Esophagus squamous epithelium (tissue), 5 donors: ENCODE measurements around the gene KLHL9. TPM values are rescaled to one million over a fixed set of nuclear protein-coding genes. Genes with fewer than 3 reads are reported as not detected.

Experiments used
- DNase-seq: peaks from one replicate; lab custom pipeline; 2025; lab: John Stamatoyannopoulos, UW
- H3K27ac ChIP-seq, 4 donors: fragments of 200-600 bp; sonication (generic); one replicate each; pipeline ENCODE4 v1.5.1; 2016 to 2019; ENCODE audit warnings: mild to moderate bottlenecking in 1 of 4
- H3K27me3 ChIP-seq, 4 donors: fragments of 200-600 bp; sonication (generic); 1 replicate in 3 of 4; 2 replicates in 1 of 4; pipeline versions ENCODE4 v1.5.1 to v1.6.0; 2017 to 2021; ENCODE audit warnings: antibody characterized with exemption in 1 of 4
- H3K36me3 ChIP-seq, 3 donors: fragments of 200-600 bp; sonication (generic); one replicate each; pipeline ENCODE4 v1.5.1; 2016 to 2019
- H3K4me1 ChIP-seq, 3 donors: fragments of 200-600 bp; sonication (generic); one replicate each; pipeline ENCODE4 v1.5.1; 2017 to 2019
- H3K4me3 ChIP-seq, 4 donors: fragments of 200-600 bp; sonication (generic); 1 replicate in 3 of 4; 2 replicates in 1 of 4; pipeline ENCODE4 v1.5.1; 2016 to 2019; ENCODE audit warnings: mild to moderate bottlenecking in 2 of 4, moderate library complexity in 1 of 4
- H3K9me3 ChIP-seq, 3 donors: fragments of 200-600 bp; sonication (generic); one replicate each; pipeline ENCODE4 v1.5.1; 2016 to 2019
- POLR2A ChIP-seq, 4 donors: fragments of 450-650 bp; IDR thresholded peaks; one replicate each; pipeline ENCODE4 v1.6.1; 2017; ENCODE audit warnings: antibody characterized with exemption in 4 of 4, mild to moderate bottlenecking in 4 of 4, moderate library complexity in 3 of 4
- WGBS, 2 donors: methylation state at CpG; one replicate each; pipeline ENCODE4 v1.1.5; 2018; 5-methylcytosine and 5-hydroxymethylcytosine counted together
- intact Hi-C: fragments of 100-400 bp; cut with DNase I; formaldehyde crosslinking; loops from one replicate; pipeline ENCODE4 v1.15.0; 2022
- total RNA-seq, 4 donors: library from RNA; depleted of rRNA; stranded (reverse); fragments of >200 nt; gene quantifications; one replicate each; pipeline ENCODE4 v1.1.0, GENCODE V29; 2016
- TF ChIP-seq, protein P1 (sequence below), 6 experiments: fragments of 450-650 bp in 4 of 6; fragments of 200-600 bp in 2 of 6; sonication (generic) in 2 of 6; IDR thresholded peaks; one replicate each; pipeline ENCODE4 v1.5.1; 2016 to 2019; ENCODE audit warnings: antibody characterized with exemption in 6 of 6, mild to moderate bottlenecking in 4 of 6, moderate library complexity in 4 of 6
- donor health status: DM: yes; HTN: yes; CAD: no.

KLHL9 gene
- total RNA-seq, 4 donors from 2014 or later: 6.6 to 21.2 (median 13.5) TPM

DNA sequence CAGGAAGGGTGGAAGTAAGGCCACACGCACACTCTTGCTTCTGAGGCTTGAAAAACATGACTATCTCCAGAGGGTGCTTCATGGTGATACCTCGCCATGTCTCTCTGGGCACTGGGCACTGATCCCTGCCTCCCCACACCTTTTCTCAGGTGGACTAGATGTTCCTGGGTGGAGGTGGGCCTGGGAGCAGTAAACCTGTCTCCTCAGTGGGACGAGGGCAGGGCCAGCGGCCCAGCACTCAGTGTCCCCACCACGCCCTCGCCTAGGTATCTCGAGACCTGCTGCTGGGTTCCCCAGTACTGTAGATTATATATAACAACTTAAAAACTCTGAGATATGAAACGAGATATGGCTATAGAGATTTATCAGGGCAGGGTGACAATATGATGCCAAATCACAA is 27.1 kb upstream of the KLHL9 start:
- H3K4me1 ChIP-seq: no peaks in the 10 kb centered on the region
- peaks cover 0 to 16% (median 0%) of the 10 kb centered on the region in 4 donors for H3K27me3 ChIP-seq
- intact Hi-C loops: no loop called here
- WGBS, 2 donors: 82 to 84% methylated on average over 8 of the region's 8 CpGs
- H3K36me3 ChIP-seq: no peaks in the 10 kb centered on the region
- H3K4me3 ChIP-seq: no peak overlapping the region
- TF ChIP-seq, protein P1, sequence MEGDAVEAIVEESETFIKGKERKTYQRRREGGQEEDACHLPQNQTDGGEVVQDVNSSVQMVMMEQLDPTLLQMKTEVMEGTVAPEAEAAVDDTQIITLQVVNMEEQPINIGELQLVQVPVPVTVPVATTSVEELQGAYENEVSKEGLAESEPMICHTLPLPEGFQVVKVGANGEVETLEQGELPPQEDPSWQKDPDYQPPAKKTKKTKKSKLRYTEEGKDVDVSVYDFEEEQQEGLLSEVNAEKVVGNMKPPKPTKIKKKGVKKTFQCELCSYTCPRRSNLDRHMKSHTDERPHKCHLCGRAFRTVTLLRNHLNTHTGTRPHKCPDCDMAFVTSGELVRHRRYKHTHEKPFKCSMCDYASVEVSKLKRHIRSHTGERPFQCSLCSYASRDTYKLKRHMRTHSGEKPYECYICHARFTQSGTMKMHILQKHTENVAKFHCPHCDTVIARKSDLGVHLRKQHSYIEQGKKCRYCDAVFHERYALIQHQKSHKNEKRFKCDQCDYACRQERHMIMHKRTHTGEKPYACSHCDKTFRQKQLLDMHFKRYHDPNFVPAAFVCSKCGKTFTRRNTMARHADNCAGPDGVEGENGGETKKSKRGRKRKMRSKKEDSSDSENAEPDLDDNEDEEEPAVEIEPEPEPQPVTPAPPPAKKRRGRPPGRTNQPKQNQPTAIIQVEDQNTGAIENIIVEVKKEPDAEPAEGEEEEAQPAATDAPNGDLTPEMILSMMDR (IDR thresholded peaks at IDR 0.05): no peak
- no peak for TF ChIP-seq POLR2A (IDR thresholded peaks at IDR 0.05)
- no peak overlapping the region for H3K27ac ChIP-seq
- no peaks in the 10 kb centered on the region for H3K9me3 ChIP-seq
- DNase-seq: no peak

DNA sequence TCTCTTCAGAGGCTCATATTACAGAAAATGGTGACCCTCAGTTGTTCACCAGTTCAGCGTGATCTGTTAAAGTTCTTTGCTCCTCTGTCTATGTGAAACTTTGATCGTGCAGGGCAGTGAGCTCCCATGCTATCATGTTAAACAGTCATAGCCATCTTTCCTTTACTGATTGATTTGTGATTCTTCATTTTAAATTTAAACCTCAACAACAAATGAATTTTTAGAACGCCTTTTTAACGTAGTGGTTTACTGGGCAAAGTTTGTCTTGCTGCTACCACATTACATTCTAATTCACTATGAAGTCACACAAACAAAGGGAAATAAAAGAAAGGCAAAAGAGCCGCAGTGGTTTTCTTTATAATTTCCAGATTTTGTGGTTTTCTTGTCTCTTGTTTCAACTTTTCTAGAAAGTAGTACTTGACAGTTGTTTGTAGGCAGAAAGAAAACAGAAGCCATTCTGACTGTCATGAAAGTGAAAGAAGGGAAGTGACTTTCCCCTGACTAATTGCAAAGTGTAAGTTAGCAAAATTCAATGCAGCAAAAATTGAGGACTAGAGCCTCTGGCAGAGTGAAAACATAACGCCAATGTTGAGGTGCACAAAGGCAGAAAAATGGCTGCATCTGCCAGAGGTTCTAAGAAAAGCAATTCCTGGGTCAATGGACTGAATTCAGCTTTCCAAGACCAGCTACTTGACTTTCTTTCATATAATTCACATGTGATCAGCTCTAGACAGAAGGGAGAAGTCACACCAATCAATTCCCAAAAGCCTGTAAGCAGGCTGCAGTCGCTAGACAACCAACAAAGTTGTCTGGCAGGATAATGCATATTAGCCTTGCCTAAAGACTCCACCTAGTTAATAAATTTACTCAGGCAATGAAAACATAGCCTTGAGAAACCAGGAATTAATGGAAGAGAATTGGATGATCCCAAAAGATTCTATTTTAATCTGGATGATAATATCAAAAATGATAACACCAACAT is 22.6 kb upstream of the KLHL9 start:
- no peak for TF ChIP-seq POLR2A (IDR thresholded peaks at IDR 0.05)
- TF ChIP-seq, protein P1 (IDR thresholded peaks at IDR 0.05): no peak
- peaks cover 0 to 5% (median 0%) of the 10 kb centered on the region in 4 donors for H3K27me3 ChIP-seq

DNA sequence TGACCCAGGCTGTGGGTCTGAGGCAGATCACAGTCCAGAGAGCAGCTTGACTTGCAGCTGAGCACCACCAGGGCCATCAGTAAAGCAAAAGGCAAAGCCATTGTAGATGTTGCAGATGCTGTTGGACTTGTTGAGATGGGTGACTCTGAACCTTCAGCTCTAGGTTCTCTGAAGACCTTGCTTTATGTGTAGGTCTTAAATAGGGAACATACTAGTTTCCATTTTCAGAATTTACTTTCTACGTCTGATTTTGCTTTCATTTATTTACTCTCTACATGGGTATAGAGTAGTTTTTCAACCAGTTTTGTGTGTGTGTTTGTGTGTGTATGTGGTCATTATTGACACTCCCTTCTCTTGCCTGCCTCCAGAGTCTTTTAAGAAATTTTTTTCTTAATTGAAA is 15.6 kb upstream of the KLHL9 start, which contains the start of gene IFNA6:
Gene IFNA6 (minus strand): TSS at position 101 of the 400 bp plus-strand sequence. CDS start 0 bp downstream, at position 101.
- Histone ChIP-seq H3K9me3 (peaks cover 0 to under 1% (median 0%) of the 10 kb centered on the region in 3 donors), H3K36me3 (no peaks in the 10 kb centered on the region), H3K27ac (no peak within 1 kb of the TSS), H3K4me3 (no peak within 1 kb of the TSS), H3K27me3 (peaks cover 0 to 18% (median 0%) of the 10 kb centered on the region in 4 donors), H3K4me1 (no peaks in the 10 kb centered on the region)
- TF ChIP-seq POLR2A (IDR thresholded peaks at IDR 0.05): no peak
- TF ChIP-seq, protein P1 (IDR thresholded peaks at IDR 0.05): no peak
- WGBS, 2 donors: 70 to 75% methylated on average over 1 of the region's 1 CpG
- intact Hi-C loops: no loop called here
- DNase-seq: no peak

More for the DNA sequence above, 22.6 kb upstream of the KLHL9 start:
- WGBS, 2 donors: 56 to 59% methylated on average over 7 of the region's 7 CpGs
- Histone ChIP-seq H3K9me3 (no peaks in the 10 kb centered on the region), H3K4me3 (no peak overlapping the region), H3K36me3 (no peaks in the 10 kb centered on the region), H3K4me1 (no peaks in the 10 kb centered on the region), H3K27ac (no peak overlapping the region)
- intact Hi-C loops: no loop called here
- no peak for DNase-seq

DNA sequence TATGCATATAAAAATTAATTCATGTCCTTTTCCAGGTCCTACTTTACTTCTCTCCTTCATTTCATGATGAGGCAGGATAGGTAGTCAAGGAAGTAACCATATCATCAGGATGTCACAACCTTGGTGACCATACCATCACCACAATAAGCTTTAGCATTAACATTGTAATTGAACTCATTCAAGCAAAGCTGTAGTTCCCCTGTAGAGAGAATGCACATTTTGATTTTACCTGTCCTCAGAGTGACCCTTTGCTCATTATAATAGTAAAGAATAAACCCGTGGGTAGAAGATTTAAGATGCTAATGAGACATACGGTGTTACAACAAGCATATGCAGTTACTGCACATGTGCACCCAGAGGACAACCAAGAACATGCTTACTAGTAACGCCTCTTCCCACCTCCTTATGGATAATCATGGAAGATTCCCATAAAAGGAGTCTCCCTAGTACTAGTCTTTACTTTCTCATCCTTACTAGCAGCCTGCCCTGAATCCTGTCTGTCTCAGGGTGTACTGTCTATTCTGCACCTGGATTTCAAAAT is 13.3 kb upstream of the KLHL9 start:
- Histone ChIP-seq H3K36me3 (no peaks in the 10 kb centered on the region), H3K27ac (no peak overlapping the region), H3K4me3 (no peak overlapping the region), H3K27me3 (peaks cover 0 to 20% (median 0%) of the 10 kb centered on the region in 4 donors), H3K4me1 (no peaks in the 10 kb centered on the region), H3K9me3 (peaks cover 0 to 8% (median 0%) of the 10 kb centered on the region in 3 donors)
- TF ChIP-seq, protein P1 (IDR thresholded peaks at IDR 0.05): no peak
- no peak for TF ChIP-seq POLR2A (IDR thresholded peaks at IDR 0.05)
- DNase-seq: no peak
- intact Hi-C loops: no loop called here
- 41 to 68% methylated on average over 3 of the region's 3 CpGs for WGBS, 2 donors

DNA sequence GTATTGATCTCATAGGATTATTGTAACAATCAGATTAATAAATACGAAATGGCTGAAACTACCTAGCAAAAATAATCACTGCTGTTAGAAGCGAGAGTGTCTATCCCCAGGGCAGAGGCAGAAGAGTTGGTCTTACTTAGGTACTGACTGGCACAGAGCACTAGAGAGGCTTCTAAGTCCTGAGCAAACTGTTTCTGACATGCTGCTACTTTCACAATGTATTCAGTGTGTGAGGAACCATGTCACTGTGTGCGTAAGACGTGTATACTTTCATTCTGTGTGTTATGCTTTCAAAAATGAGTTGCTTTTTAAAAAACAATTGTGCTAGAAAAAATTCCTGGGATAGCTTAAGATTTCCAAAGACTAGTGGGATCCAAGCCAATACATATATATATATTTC is 5.5 kb upstream of the KLHL9 start:
- Histone ChIP-seq H3K4me3 (no peak overlapping the region), H3K4me1 (peaks cover 0 to 4% (median 0%) of the 10 kb centered on the region in 3 donors), H3K9me3 (peaks cover 0 to 7% (median 0%) of the 10 kb centered on the region in 3 donors), H3K36me3 (no peaks in the 10 kb centered on the region), H3K27ac (no peak overlapping the region), H3K27me3 (peaks cover 0 to 11% (median 0%) of the 10 kb centered on the region in 4 donors)
- TF ChIP-seq, protein P1 (IDR thresholded peaks at IDR 0.05): no peak
- no peak for TF ChIP-seq POLR2A (IDR thresholded peaks at IDR 0.05)
- intact Hi-C loops: no loop called here
- DNase-seq: no peak
- 89 to 93% methylated on average over 4 of the region's 4 CpGs for WGBS, 2 donors
